HCT116 (cell line): ENCODE data around the gene INPP5E. TPM values are rescaled to one million over a fixed set of nuclear protein-coding genes. Genes with fewer than 3 reads are reported as not detected.

Experiments
- ATAC-seq: fragments of 200-7000 bp; cut with Tn5 transposase; 2 replicates; pipeline ENCODE4 v1.9.1; 2020; ENCODE audit warnings: mild to moderate bottlenecking, moderate library complexity
- BruUV-seq: library from RNA; stranded (reverse); fragments of 400-500 nt; replicated peaks from 2 replicates; lab custom pipeline; 2021; lab: Mats Ljungman, UMichigan
- CTCF ChIA-PET: fragments of 300-600 bp; sonication (Branson Sonifier 250); formaldehyde crosslinking; loops from one replicate; lab custom pipeline; 2021; ENCODE audit warnings: antibody characterized with exemption; lab: Charles Lee
- POLR2A ChIA-PET: fragments of 300-600, 350-600 bp; sonication (Branson Sonifier 250); formaldehyde crosslinking; loops from one replicate; lab custom pipeline; 2021; ENCODE audit warnings: antibody characterized with exemption; lab: Charles Lee
- RAD21 ChIA-PET, 2 experiments: fragments of 300-600 bp; sonication (Branson Sonifier 250); formaldehyde crosslinking; loops; one replicate each; lab custom pipeline; 2023; ENCODE audit warnings: low total read pairs in 2 of 2; ENCODE audit not compliant: uncharacterized antibody in 2 of 2, unreplicated experiment in 2 of 2, low non-redundant PET in 1 of 2; lab: Charles Lee
- DNase-seq: peaks from one replicate; pipeline ENCODE4 v3.0.0-alpha.2; 2010; ENCODE audit warnings: low read depth, low spot score
- H2AFZ ChIP-seq: fragments of 200-600 bp; shearing (Covaris generic), sonication (generic); 2 replicates; pipeline ENCODE4 v1.6.1; 2017; ENCODE audit warnings: low read depth, mixed run types, mixed read lengths, antibody characterized with exemption, low read length; ENCODE audit not compliant: poor library complexity, severe bottlenecking
- H3K27ac ChIP-seq: 2 replicates; pipeline ENCODE4 v1.5.1; 2012; ENCODE audit warnings: low read depth, low read length
- H3K27me3 ChIP-seq: fragments of 200-600 bp; sonication (generic); 2 replicates; pipeline ENCODE4 v1.6.1; 2016; ENCODE audit warnings: mixed run types, low read length, mixed read lengths; ENCODE audit not compliant: insufficient read depth
- H3K36me3 ChIP-seq, 2 experiments: fragments of 200-500 bp in 1 of 2; fragments of 200-600 bp in 1 of 2; sonication (Bioruptor generic) in 1 of 2; sonication (generic) in 1 of 2; 2 replicates each; pipeline versions ENCODE4 v1.5.1 to v1.6.1; 2014 to 2016; ENCODE audit warnings: low read length in 2 of 2, inconsistent platforms in 1 of 2, mixed read lengths in 1 of 2, mixed run types in 1 of 2; ENCODE audit not compliant: insufficient read depth in 2 of 2, control insufficient read depth in 1 of 2
- H3K4me1 ChIP-seq, 2 experiments: fragments of 200-600 bp in 1 of 2; sonication (generic) in 1 of 2; 2 replicates each; pipeline versions ENCODE4 v1.5.1 to v1.6.1; 2012 to 2017; ENCODE audit warnings: low read length in 2 of 2, inconsistent platforms in 1 of 2, mild to moderate bottlenecking in 1 of 2, mixed read lengths in 1 of 2, mixed run types in 1 of 2, moderate library complexity in 1 of 2; ENCODE audit not compliant: insufficient read depth in 2 of 2, control insufficient read depth in 1 of 2
- H3K4me2 ChIP-seq: fragments of 200-600 bp; sonication (generic); 2 replicates; pipeline ENCODE4 v1.6.1; 2017; ENCODE audit warnings: mixed run types, low read length, mixed read lengths
- H3K4me3 ChIP-seq, 2 experiments: fragments of 200-600 bp in 1 of 2; sonication (generic) in 1 of 2; replicated peaks in 1 of 2; 2 replicates each; pipeline ENCODE4 v1.5.1; 2011 to 2016; ENCODE audit warnings: low read length in 2 of 2, control low read depth in 1 of 2, low read depth in 1 of 2, mild to moderate bottlenecking in 1 of 2, mixed read lengths in 1 of 2, mixed run types in 1 of 2
- H3K79me2 ChIP-seq: fragments of 200-600 bp; sonication (generic); 2 replicates; pipeline ENCODE4 v1.6.1; 2017; ENCODE audit warnings: mild to moderate bottlenecking, mixed run types, low read length, moderate library complexity, mixed read lengths; ENCODE audit not compliant: insufficient read depth
- H3K9ac ChIP-seq: fragments of 200-600 bp; sonication (generic); 2 replicates; pipeline ENCODE4 v1.6.1; 2016; ENCODE audit warnings: low read length, mixed read lengths
- H3K9me2 ChIP-seq: fragments of 200-600 bp; sonication (generic), shearing (Covaris generic); 2 replicates; pipeline ENCODE4 v1.6.1; 2017; ENCODE audit warnings: mixed run types, mild to moderate bottlenecking, moderate library complexity; ENCODE audit not compliant: insufficient read depth
- H3K9me3 ChIP-seq, 2 experiments: fragments of 200-500 bp in 1 of 2; fragments of 200-600 bp in 1 of 2; sonication (Bioruptor generic) in 1 of 2; sonication (generic) in 1 of 2; 2 replicates each; pipeline ENCODE4 v1.6.1; 2014 to 2017; ENCODE audit warnings: low read length in 2 of 2, mixed read lengths in 2 of 2, inconsistent platforms in 1 of 2, low read depth in 1 of 2, mild to moderate bottlenecking in 1 of 2, mixed run types in 1 of 2, moderate library complexity in 1 of 2; ENCODE audit not compliant: control insufficient read depth in 1 of 2, insufficient read depth in 1 of 2
- H4K20me1 ChIP-seq: fragments of 200-600 bp; sonication (generic), shearing (Covaris generic); 2 replicates; pipeline ENCODE4 v1.6.1; 2017; ENCODE audit warnings: mixed run types, mild to moderate bottlenecking, moderate library complexity; ENCODE audit not compliant: insufficient read depth
- EGR1 ChIP-seq: IDR thresholded peaks from 2 replicates; pipeline ENCODE4 v1.6.1; 2012; ENCODE audit warnings: low read depth
- ELF1 ChIP-seq: IDR thresholded peaks from 2 replicates; pipeline ENCODE4 v1.6.1; 2012; ENCODE audit warnings: low read depth, borderline replicate concordance
- EZH2 ChIP-seq: fragments of 200-600 bp; sonication (generic); IDR thresholded peaks from 2 replicates; pipeline ENCODE4 v1.6.1; 2017; ENCODE audit warnings: antibody characterized with exemption, mixed run types
- FOSL1 ChIP-seq: IDR thresholded peaks from 2 replicates; pipeline ENCODE4 v1.6.1; 2012; ENCODE audit warnings: low read depth
- POLR2A ChIP-seq: IDR thresholded peaks from 2 replicates; pipeline ENCODE4 v1.7.0; 2011; ENCODE audit warnings: borderline replicate concordance; ENCODE audit not compliant: insufficient read depth, insufficient read length; ENCODE audit errors: extremely low read depth
- POLR2AphosphoS5 ChIP-seq: IDR thresholded peaks from 2 replicates; pipeline ENCODE4 v1.6.1; 2011; ENCODE audit warnings: mild to moderate bottlenecking, low read depth, low read length, moderate library complexity
- SP1 ChIP-seq: IDR thresholded peaks from 2 replicates; pipeline ENCODE4 v1.6.1; 2012; ENCODE audit warnings: low read depth
- intact Hi-C: fragments of 100-400 bp; cut with micrococcal nuclease; formaldehyde crosslinking; loops from 2 replicates; pipeline ENCODE4 v1.10.0; 2022
- total RNA-seq: library from RNA; stranded (reverse); gene quantifications from one replicate; pipeline ENCODE4 v1.2.1, GENCODE V29; 2021; ENCODE audit not compliant: unreplicated experiment
- TF ChIP-seq, protein P1 (sequence below), 3 experiments: fragments of 200-600 bp in 1 of 3; sonication (generic) in 1 of 3; IDR thresholded peaks in 2 of 3; conservative IDR thresholded peaks in 1 of 3; 2 replicates each; pipeline ENCODE4 v1.5.1; 2012 to 2017; ENCODE audit warnings: low read depth in 2 of 3, low read length in 2 of 3, antibody characterized with exemption in 1 of 3, borderline replicate concordance in 1 of 3, control low read depth in 1 of 3, mild to moderate bottlenecking in 1 of 3, mixed read lengths in 1 of 3, mixed run types in 1 of 3, moderate library complexity in 1 of 3; ENCODE audit not compliant: insufficient read depth in 1 of 3
- TF ChIP-seq, protein P2 (sequence below): IDR thresholded peaks from 2 replicates; pipeline ENCODE4 v1.6.1; 2011; ENCODE audit warnings: mild to moderate bottlenecking, low read length, moderate library complexity; ENCODE audit not compliant: insufficient replicate concordance; ENCODE audit errors: extremely low read depth

The INPP5E gene
- total RNA-seq, 1 experiment from 2014 or later = 23.8 TPM

DNA sequence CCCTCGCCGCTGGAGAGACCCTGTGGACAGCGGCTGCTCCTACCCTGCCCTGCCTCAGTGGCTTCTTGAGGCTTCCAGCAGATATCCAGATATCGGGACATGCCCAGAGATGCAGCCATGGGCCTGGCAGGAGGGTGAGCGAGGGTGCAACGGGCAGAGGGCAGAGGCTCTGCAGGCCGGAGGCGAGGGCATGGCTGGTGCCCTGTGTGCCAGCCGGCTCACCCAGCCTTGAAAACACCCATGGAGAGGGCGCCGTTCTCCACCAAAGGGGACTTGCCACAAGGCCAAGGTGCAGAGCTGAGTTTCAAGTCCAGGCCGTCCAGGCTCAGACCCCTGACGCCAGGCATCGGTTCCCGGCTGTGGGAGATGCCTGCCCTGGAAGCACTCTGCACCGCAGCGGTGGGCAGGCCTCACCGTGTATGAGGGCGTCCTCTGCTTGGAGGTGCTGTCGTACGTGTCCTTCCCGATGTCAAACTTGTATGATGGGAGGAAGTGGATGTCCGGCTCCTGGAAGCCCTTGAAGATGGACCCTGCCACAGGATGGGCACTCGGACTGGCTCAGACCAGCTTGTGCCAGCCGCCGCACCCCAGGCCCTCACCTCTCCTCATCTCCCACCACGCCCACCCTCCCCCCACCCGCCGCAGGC lies 8.9 kb downstream of the INPP5E start:
- no peak for TF ChIP-seq ELF1
- TF ChIP-seq, protein P1, sequence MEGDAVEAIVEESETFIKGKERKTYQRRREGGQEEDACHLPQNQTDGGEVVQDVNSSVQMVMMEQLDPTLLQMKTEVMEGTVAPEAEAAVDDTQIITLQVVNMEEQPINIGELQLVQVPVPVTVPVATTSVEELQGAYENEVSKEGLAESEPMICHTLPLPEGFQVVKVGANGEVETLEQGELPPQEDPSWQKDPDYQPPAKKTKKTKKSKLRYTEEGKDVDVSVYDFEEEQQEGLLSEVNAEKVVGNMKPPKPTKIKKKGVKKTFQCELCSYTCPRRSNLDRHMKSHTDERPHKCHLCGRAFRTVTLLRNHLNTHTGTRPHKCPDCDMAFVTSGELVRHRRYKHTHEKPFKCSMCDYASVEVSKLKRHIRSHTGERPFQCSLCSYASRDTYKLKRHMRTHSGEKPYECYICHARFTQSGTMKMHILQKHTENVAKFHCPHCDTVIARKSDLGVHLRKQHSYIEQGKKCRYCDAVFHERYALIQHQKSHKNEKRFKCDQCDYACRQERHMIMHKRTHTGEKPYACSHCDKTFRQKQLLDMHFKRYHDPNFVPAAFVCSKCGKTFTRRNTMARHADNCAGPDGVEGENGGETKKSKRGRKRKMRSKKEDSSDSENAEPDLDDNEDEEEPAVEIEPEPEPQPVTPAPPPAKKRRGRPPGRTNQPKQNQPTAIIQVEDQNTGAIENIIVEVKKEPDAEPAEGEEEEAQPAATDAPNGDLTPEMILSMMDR (IDR thresholded peaks at IDR 0.05 in 2 of 3, conservative IDR thresholded peaks at IDR 0.05 in 1 of 3; ENCODE audit: borderline replicate concordance in 1 of 3, insufficient read depth in 1 of 3, low read depth in 2 of 3, low read length in 2 of 3) = no peak
- TF ChIP-seq, protein P2, sequence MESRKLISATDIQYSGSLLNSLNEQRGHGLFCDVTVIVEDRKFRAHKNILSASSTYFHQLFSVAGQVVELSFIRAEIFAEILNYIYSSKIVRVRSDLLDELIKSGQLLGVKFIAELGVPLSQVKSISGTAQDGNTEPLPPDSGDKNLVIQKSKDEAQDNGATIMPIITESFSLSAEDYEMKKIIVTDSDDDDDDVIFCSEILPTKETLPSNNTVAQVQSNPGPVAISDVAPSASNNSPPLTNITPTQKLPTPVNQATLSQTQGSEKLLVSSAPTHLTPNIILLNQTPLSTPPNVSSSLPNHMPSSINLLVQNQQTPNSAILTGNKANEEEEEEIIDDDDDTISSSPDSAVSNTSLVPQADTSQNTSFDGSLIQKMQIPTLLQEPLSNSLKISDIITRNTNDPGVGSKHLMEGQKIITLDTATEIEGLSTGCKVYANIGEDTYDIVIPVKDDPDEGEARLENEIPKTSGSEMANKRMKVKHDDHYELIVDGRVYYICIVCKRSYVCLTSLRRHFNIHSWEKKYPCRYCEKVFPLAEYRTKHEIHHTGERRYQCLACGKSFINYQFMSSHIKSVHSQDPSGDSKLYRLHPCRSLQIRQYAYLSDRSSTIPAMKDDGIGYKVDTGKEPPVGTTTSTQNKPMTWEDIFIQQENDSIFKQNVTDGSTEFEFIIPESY = no peak
- TF ChIP-seq POLR2AphosphoS5 = no peak
- no peak for TF ChIP-seq EGR1
- no peak for TF ChIP-seq POLR2A
- TF ChIP-seq EZH2 = no peak
- no peak for TF ChIP-seq SP1
- TF ChIP-seq FOSL1 = no peak
- Histone ChIP-seq H3K79me2 (peaks cover 23% of the 10 kb centered on the region), H2AFZ (no peak overlapping the region), H3K9me2 (no peaks in the 10 kb centered on the region), H3K9ac (no peak overlapping the region), H3K4me1 (no peaks in the 10 kb centered on the region), H3K9me3 (no peaks in the 10 kb centered on the region), H3K4me3 (no peak overlapping the region), H4K20me1 (no peaks in the 10 kb centered on the region), H3K4me2 (no peak overlapping the region), H3K27ac (no peak overlapping the region), H3K27me3 (no peaks in the 10 kb centered on the region), H3K36me3 (peaks cover 6 to 7% of the 10 kb centered on the region in 2 experiments; a peak in 2 of 4 replicates)
- no peak for DNase-seq
- POLR2A ChIA-PET = no interaction called here
- CTCF ChIA-PET = no interaction called here
- RAD21 ChIA-PET = no interaction called here
- no peak; the same call in 1 of the 2 replicates for ATAC-seq
- no TSS peak for BruUV-seq
- intact Hi-C loops = no loop called here
